K562 (cell line): ENCODE results near the gene SVBP. TPM values are rescaled to one million over a fixed set of nuclear protein-coding genes. Genes with fewer than 3 reads are reported as not detected.

Experiments
- AFF1 ChIP-seq, 2 experiments: fragments of 450-650 bp; IDR thresholded peaks; 2 replicates each; pipeline ENCODE4 v1.6.1; 2018; ENCODE audit warnings: mild to moderate bottlenecking in 2 of 2, low read depth in 1 of 2; ENCODE audit not compliant: partially characterized antibody in 2 of 2
- EP400 ChIP-seq: fragments of 450-650 bp; IDR thresholded peaks from 2 replicates; pipeline ENCODE4 v1.6.1; 2017; ENCODE audit warnings: antibody characterized with exemption, mild to moderate bottlenecking, moderate library complexity
- HMG20A ChIP-seq: fragments of 450-650 bp; formaldehyde crosslinking; conservative IDR thresholded peaks from 2 replicates; pipeline ENCODE4 v1.4.0; 2020; ENCODE audit warnings: mild to moderate bottlenecking, mixed read lengths
- HOMEZ ChIP-seq: fragments of 250-450 bp; sonication (Bioruptor Pico); IDR thresholded peaks from 2 replicates; pipeline ENCODE4 v1.4.0; 2020; ENCODE audit warnings: mild to moderate bottlenecking, moderate library complexity
- IRF2 ChIP-seq: sonication (generic); formaldehyde crosslinking; IDR thresholded peaks from 2 replicates; pipeline ENCODE4 v1.8.1; 2022; ENCODE audit warnings: mild to moderate bottlenecking, missing genetic modification reagents
- SAFB2 ChIP-seq: fragments of 200-400 bp; formaldehyde crosslinking; IDR thresholded peaks from 2 replicates; pipeline ENCODE4 v1.6.1; 2018; ENCODE audit warnings: borderline replicate concordance, low read length, low read depth, moderate library complexity; ENCODE audit not compliant: severe bottlenecking
- SMARCA5 ChIP-seq: fragments of 450-650 bp; IDR thresholded peaks from 2 replicates; pipeline ENCODE4 v1.6.1; 2016
- ZBTB9 ChIP-seq: fragments of 450-650 bp; formaldehyde crosslinking; IDR thresholded peaks from 2 replicates; pipeline ENCODE4 v1.4.0; 2020; ENCODE audit warnings: mild to moderate bottlenecking, moderate library complexity
- ZNF318 ChIP-seq, 2 experiments: fragments of 450-650 bp; IDR thresholded peaks; 2 replicates each; pipeline ENCODE4 v1.6.1; 2016; ENCODE audit warnings: mild to moderate bottlenecking in 2 of 2, borderline replicate concordance in 1 of 2, low read depth in 1 of 2, moderate library complexity in 1 of 2
- ZZZ3 ChIP-seq: fragments of 450-650 bp; IDR thresholded peaks from 2 replicates; pipeline ENCODE4 v1.6.1; 2016; ENCODE audit warnings: antibody characterized with exemption, mild to moderate bottlenecking, moderate library complexity
- polyA plus RNA-seq, 8 experiments: library from polyadenylated mRNA; depleted of rRNA in 4 of 8; stranded (reverse) in 5 of 8; unstranded in 3 of 8; fragments of >200 nt; fragmentation: Nextera tagmentation in 2 of 8; fragmentation: Illumina TruSeq in 1 of 8; extraction: Ambion mirVana in 2 of 8; extraction: Trizol in 1 of 8; gene quantifications; 2 replicates each; pipeline versions ENCODE4 v1.2.1 to v1.2.3, GENCODE V29; 2011 to 2014; ENCODE audit warnings: inconsistent platforms in 1 of 8, missing spikeins in 1 of 8
- total RNA-seq, 7 experiments: library from RNA; depleted of rRNA in 6 of 7; stranded (reverse); fragments of >200 nt in 6 of 7; fragmentation: Illumina TruSeq in 2 of 7; extraction: Trizol in 2 of 7; gene quantifications; 2 replicates each; pipeline versions ENCODE4 v1.2.1 to v1.2.3, GENCODE V29; 2011 to 2021; ENCODE audit warnings: low replicate concordance in 1 of 7

Gene SVBP
- total and polyA plus RNA-seq, 9 of the 15 experiments (the other 6 are each of a cell fraction or from before 2014, with no cell fraction given) = 31.7 to 49.7 (median 40.0) TPM

- TF ChIP-seq HOMEZ (CRISPR knock-in tag) = 0 out of 2 replicates have a peak, but pooled peaks have one; percentile 26
- no peak for TF ChIP-seq ZZZ3
- no peak for TF ChIP-seq HMG20A (CRISPR knock-in tag)
- TF ChIP-seq IRF2 = no peak
- peak in 1 of 2 experiments; percentile 88 for TF ChIP-seq AFF1 (IDR thresholded peaks at IDR 0.05; ENCODE audit: low read depth in 1 of 2, partially characterized antibody in 2 of 2)
- peak; percentile 79 for TF ChIP-seq ZBTB9 (CRISPR knock-in tag)
- no peak for TF ChIP-seq ZNF318 (IDR thresholded peaks at IDR 0.05; ENCODE audit: borderline replicate concordance in 1 of 2, low read depth in 1 of 2)
- TF ChIP-seq SMARCA5 = no peak
- TF ChIP-seq EP400 = peak; percentile 85
- no peak for TF ChIP-seq SAFB2
These were observed 29.3 kb upstream of the SVBP start, which contains the start of gene ZNF691 (continued) for GRCh38 chr1:42846257-42847110.
